ENCODE measurements around the gene LRP2. TPM values are rescaled to one million over a fixed set of nuclear protein-coding genes. Genes with fewer than 3 reads are reported as not detected.
A peak's percentile ranks its signal among the peaks of the same experiment; 100 is the strongest.

LRP2 gene
- total RNA-seq, 1 experiment from 2014 or later = 260 TPM

- no peak overlapping the region for H3K4me3 ChIP-seq (ENCODE audit: low read depth, low read length)
- H3K4me1 ChIP-seq = no peaks in the 10 kb centered on the region
- no peak for DNase-seq
- H3K9me3 ChIP-seq = no peaks in the 10 kb centered on the region
- no peaks in the 10 kb centered on the region for H3K9me3 Mint-ChIP-seq (ENCODE audit: unreplicated experiment)
- peak overlapping the region; percentile 5 for H3K27ac Mint-ChIP-seq (ENCODE audit: unreplicated experiment)
- POLR2A ChIA-PET = no interaction called here
- no peaks in the 10 kb centered on the region for H3K27me3 Mint-ChIP-seq (ENCODE audit: insufficient read depth, unreplicated experiment)
- H3K36me3 Mint-ChIP-seq (ENCODE audit: insufficient read depth, unreplicated experiment) = peaks cover 97% of the 10 kb centered on the region
- H3K36me3 ChIP-seq (ENCODE audit: control insufficient read depth, insufficient read depth, low read length) = peaks cover 2% of the 10 kb centered on the region; the same call in 1 of the 2 replicates
- H3K4me3 Mint-ChIP-seq (ENCODE audit: unreplicated experiment) = no peak overlapping the region
- no TSS peak for BruUV-seq (replicated peaks)
- H3K27me3 ChIP-seq (replicated peaks; ENCODE audit: control insufficient read depth, insufficient read depth, low read length) = no peaks in the 10 kb centered on the region
- H3K4me1 Mint-ChIP-seq (ENCODE audit: low read depth, unreplicated experiment) = no peaks in the 10 kb centered on the region
- CTCF ChIA-PET = no interaction called here
- TF ChIP-seq, protein P1, sequence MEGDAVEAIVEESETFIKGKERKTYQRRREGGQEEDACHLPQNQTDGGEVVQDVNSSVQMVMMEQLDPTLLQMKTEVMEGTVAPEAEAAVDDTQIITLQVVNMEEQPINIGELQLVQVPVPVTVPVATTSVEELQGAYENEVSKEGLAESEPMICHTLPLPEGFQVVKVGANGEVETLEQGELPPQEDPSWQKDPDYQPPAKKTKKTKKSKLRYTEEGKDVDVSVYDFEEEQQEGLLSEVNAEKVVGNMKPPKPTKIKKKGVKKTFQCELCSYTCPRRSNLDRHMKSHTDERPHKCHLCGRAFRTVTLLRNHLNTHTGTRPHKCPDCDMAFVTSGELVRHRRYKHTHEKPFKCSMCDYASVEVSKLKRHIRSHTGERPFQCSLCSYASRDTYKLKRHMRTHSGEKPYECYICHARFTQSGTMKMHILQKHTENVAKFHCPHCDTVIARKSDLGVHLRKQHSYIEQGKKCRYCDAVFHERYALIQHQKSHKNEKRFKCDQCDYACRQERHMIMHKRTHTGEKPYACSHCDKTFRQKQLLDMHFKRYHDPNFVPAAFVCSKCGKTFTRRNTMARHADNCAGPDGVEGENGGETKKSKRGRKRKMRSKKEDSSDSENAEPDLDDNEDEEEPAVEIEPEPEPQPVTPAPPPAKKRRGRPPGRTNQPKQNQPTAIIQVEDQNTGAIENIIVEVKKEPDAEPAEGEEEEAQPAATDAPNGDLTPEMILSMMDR (IDR thresholded peaks at IDR 0.05; ENCODE audit: insufficient read depth in 1 of 2, low read depth in 1 of 2, low read length in 1 of 2, severe bottlenecking in 1 of 2, unreplicated experiment in 1 of 2) = no peak
- intact Hi-C loops (cut with micrococcal nuclease; ENCODE audit: unreplicated experiment) = no loop called here
These were observed 76.7 kb downstream of the LRP2 start for GRCh38 chr2:169285531-169286235.

DNA sequence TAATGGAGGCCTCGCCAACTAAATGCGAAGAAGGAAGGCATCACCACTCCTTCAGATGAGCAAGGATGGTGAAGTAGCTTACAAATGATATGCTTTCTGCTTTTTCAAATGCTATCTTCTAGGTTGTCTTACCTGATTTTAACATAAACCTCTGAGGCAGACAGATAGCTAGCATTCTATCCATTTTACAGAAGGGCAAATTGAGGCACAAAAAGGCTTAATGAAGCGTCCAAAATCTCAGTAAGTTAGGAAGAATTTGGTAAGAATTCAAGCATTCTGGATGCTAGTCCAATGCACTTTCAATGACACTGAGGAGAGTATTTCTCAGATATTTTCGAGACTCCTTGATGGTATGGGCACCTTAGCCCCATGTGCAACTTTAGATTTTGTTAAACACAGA lies 81.8 kb downstream of the LRP2 start:
- H3K27me3 Mint-ChIP-seq (ENCODE audit: insufficient read depth, unreplicated experiment) = no peaks in the 10 kb centered on the region
- H3K36me3 Mint-ChIP-seq (ENCODE audit: insufficient read depth, unreplicated experiment) = peaks cover 96% of the 10 kb centered on the region
- Histone ChIP-seq H3K27me3 (replicated peaks; ENCODE audit: control insufficient read depth, insufficient read depth, low read length) (no peaks in the 10 kb centered on the region), H3K9me3 (no peaks in the 10 kb centered on the region), H3K4me1 (no peaks in the 10 kb centered on the region), H3K4me3 (ENCODE audit: low read depth, low read length) (no peak overlapping the region), H3K36me3 (ENCODE audit: control insufficient read depth, insufficient read depth, low read length) (no peaks in the 10 kb centered on the region; the same call in none of the 2 replicates)
- intact Hi-C loops (cut with micrococcal nuclease; ENCODE audit: unreplicated experiment) = no loop called here
- no peak for DNase-seq
- no peaks in the 10 kb centered on the region for H3K4me1 Mint-ChIP-seq (ENCODE audit: low read depth, unreplicated experiment)
- no peak overlapping the region for H3K27ac Mint-ChIP-seq (ENCODE audit: unreplicated experiment)
- TF ChIP-seq, protein P1 (IDR thresholded peaks at IDR 0.05; ENCODE audit: insufficient read depth in 1 of 2, low read depth in 1 of 2, low read length in 1 of 2, severe bottlenecking in 1 of 2, unreplicated experiment in 1 of 2) = no peak
- H3K9me3 Mint-ChIP-seq (ENCODE audit: unreplicated experiment) = no peaks in the 10 kb centered on the region
- POLR2A ChIA-PET = no interaction called here
- no TSS peak for BruUV-seq (replicated peaks)
- CTCF ChIA-PET = no interaction called here
- H3K4me3 Mint-ChIP-seq (ENCODE audit: unreplicated experiment) = no peak overlapping the region

DNA sequence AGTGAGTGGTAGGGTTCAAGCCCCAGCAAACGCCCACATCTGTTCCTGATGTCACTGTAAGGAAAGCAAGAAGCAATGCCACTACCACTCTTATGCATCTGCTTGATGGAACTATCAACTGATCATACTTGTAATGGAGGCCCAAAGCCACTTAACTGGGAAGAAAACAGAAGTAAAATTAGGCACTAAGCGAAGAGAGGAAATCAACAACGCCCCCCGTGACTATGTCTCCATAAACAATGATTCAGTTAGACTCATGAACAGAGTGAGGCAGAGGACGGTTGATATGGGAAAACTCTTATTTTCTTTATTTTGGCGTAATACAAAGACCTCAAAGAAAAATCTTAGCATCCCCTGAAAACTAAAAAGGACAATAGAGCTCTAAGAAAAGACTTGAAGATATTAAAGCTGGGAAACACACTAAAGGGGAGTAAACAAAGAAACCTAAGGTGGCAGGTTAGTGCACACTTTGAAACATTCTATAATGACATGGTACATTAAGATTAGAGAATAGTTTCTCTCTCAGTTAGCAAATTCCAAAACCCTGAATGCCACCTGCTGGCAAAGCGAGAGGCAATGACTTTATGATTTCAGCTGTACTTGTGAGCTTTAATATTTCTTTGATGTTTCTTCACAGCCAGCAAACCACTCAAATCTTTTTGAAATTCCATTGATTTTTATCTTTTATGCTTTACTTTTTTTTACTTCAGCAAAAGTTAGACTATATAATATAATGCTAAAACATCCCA lies 86.5 kb downstream of the LRP2 start:
- TF ChIP-seq, protein P1 (IDR thresholded peaks at IDR 0.05; ENCODE audit: insufficient read depth in 1 of 2, low read depth in 1 of 2, low read length in 1 of 2, severe bottlenecking in 1 of 2, unreplicated experiment in 1 of 2) = peak; percentile 21 to 52
- Mint-ChIP-seq H3K27ac (ENCODE audit: unreplicated experiment) (no peak overlapping the region), H3K4me3 (ENCODE audit: unreplicated experiment) (no peak overlapping the region), H3K36me3 (ENCODE audit: insufficient read depth, unreplicated experiment) (peaks cover 93% of the 10 kb centered on the region), H3K27me3 (ENCODE audit: insufficient read depth, unreplicated experiment) (no peaks in the 10 kb centered on the region), H3K9me3 (ENCODE audit: unreplicated experiment) (no peaks in the 10 kb centered on the region), H3K4me1 (ENCODE audit: low read depth, unreplicated experiment) (peaks cover 9% of the 10 kb centered on the region)
- ChIA-PET POLR2A (no interaction called here), CTCF (interaction anchor here (0.6 to 1.0 kb wide), 4 partner anchors 54 to 166 kb away, joined by 4 to 6 read pairs (median 5); no protein-coding TSS in a partner anchor)
- Histone ChIP-seq H3K9me3 (no peaks in the 10 kb centered on the region), H3K4me1 (no peaks in the 10 kb centered on the region), H3K4me3 (ENCODE audit: low read depth, low read length) (no peak overlapping the region), H3K36me3 (ENCODE audit: control insufficient read depth, insufficient read depth, low read length) (no peaks in the 10 kb centered on the region; the same call in 1 of the 2 replicates), H3K27me3 (replicated peaks; ENCODE audit: control insufficient read depth, insufficient read depth, low read length) (no peaks in the 10 kb centered on the region)
- TSS peak; percentile 7 for BruUV-seq (replicated peaks)
- intact Hi-C loops (cut with micrococcal nuclease; ENCODE audit: unreplicated experiment) = loop anchor here (5.0 kb wide), 2 partner anchors 49 to 169 kb away; no protein-coding TSS in a partner anchor
- DNase-seq = no peak

Data from Caco-2 (cell line).